ENCODE measurements around the gene CCR6. TPM values are rescaled to one million over a fixed set of nuclear protein-coding genes. Genes with fewer than 3 reads are reported as not detected.
"Not testable (repeated sequence)": the region's sequence is repeated elsewhere in the genome, so short reads cannot be mapped to it uniquely, and the experiment has no call there.

Gene CCR6
- total RNA-seq, 1 donor = 14.8 TPM

DNA sequence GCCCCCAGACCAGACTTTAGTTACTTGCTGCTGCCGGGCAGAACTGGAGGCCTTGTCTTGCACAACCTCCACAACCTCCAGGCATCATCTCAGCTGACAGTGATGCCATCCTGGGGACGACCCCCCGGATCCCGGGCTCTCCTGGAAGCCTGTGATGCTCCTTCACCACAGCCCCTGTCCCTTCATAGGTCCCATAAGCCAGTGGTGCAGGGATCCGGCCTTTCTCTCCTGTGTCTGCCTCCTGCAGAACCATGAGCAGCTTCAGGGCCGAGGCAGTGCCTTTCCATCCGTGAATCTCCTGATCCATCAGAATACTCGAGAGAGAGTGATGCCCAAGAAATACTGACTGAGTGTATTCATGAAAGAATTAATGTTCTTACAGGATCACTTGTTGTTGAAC, 57.2 kb downstream of the CCR6 start:
- not testable (repeated sequence) for H3K4me3 ChIP-seq (ENCODE audit: low read length); H3K27me3 ChIP-seq (ENCODE audit: insufficient read depth, low read length); H3K9me3 ChIP-seq (ENCODE audit: low read depth, low read length); H3K4me1 ChIP-seq (ENCODE audit: insufficient read depth, low read length)

DNA sequence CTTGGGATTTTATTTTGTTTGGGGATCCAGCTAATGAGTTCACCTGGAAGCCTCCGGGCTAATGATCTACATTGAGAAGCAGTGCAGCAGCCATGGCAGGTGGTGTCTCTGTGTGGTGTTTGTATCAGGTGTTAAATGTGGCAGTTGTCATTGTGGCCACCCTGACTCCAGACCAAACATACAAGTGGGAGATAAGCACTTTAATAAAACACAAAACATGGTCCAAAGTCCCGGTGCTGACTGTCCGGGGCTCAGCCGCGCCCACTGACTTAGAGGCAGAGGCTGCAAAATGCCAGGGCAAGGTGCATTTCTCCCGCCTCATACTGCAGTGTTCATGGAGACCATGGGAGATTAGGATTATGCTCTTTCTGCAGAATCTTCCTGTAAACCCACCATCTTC, 58.5 kb downstream of the CCR6 start:
- H3K9me3 ChIP-seq (ENCODE audit: low read depth, low read length) = not testable (repeated sequence)

DNA sequence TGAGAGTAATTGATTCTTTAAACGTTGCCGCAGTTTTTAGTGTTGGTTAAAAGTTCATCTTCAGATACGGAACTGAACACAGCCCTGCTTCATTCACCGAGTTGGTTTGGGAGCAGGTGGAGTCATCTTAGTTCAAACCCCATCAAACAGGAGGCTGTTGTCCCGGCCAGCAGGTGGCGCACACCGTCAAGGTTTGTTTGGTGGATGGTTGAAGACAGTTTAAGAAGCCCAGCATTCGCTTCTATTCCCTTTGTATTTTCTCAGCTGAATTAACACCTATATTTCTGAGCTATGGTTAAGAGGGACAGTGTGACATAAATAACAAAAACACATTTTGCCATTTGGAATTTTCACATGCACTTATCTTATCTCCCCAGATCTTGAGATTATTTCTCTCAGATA, 60.0 kb downstream of the CCR6 start:
- not testable (repeated sequence) for H3K4me1 ChIP-seq (ENCODE audit: insufficient read depth, low read length); H3K9me3 ChIP-seq (ENCODE audit: low read depth, low read length); H3K4me3 ChIP-seq (ENCODE audit: low read length); H3K27me3 ChIP-seq (ENCODE audit: insufficient read depth, low read length)

More for the DNA sequence above, 58.5 kb downstream of the CCR6 start:
- H3K4me1 ChIP-seq (ENCODE audit: insufficient read depth, low read length); H3K27me3 ChIP-seq (ENCODE audit: insufficient read depth, low read length); H3K4me3 ChIP-seq (ENCODE audit: low read length): not testable (repeated sequence)

DNA sequence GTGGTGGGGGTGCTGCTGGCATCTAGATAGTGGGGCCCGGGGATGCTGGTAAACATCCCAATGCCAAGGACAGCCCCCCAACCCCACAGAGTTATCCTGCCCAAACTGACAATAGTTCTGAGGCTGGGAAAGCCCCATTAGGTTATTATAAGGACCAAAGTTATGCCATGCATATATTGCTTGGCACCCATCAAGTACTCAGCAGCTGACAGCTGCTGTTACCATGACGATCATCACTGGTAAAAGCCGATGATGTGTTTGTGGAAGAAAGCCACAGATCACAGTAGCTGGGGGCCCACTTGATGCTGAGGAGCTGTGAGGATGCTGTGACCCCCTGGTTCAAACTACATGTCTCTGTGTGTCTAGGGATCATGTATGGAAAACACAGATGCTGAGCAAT, 62.2 kb downstream of the CCR6 start:
- H3K4me3 ChIP-seq (ENCODE audit: low read length); H3K9me3 ChIP-seq (ENCODE audit: low read depth, low read length); H3K4me1 ChIP-seq (ENCODE audit: insufficient read depth, low read length); H3K27me3 ChIP-seq (ENCODE audit: insufficient read depth, low read length): not testable (repeated sequence)

- H3K4me3 ChIP-seq (ENCODE audit: low read length); H3K4me1 ChIP-seq (ENCODE audit: insufficient read depth, low read length); H3K9me3 ChIP-seq (ENCODE audit: low read depth, low read length); H3K27me3 ChIP-seq (ENCODE audit: insufficient read depth, low read length): not testable (repeated sequence)
Observed at GRCh38 chr6:167187275-167187674, 64.4 kb downstream of the CCR6 start.

Other genes starting within 250 kb of the CCR6 start
- 178 TPM for gene RNASET2, start 166.5 kb upstream of the CCR6 start, total RNA-seq
- 12.6 TPM for gene CEP43, start 123.7 kb upstream of the CCR6 start, total RNA-seq
- not detected for gene GPR31, start 34.9 kb downstream of the CCR6 start, total RNA-seq
- not detected for gene UNC93A, start 168.2 kb downstream of the CCR6 start, total RNA-seq
- gene TTLL2, start 202.0 kb downstream of the CCR6 start, total RNA-seq = not detected

Measured in mononuclear cell (primary cell).